A172 (cell line): ENCODE measurements around the gene RAPGEF2. TPM values are rescaled to one million over a fixed set of nuclear protein-coding genes. Genes with fewer than 3 reads are reported as not detected.
A peak's percentile ranks its signal among the peaks of the same experiment; 100 is the strongest.

Source experiments
- DNase-seq: peaks from one replicate; pipeline ENCODE4 v3.0.0-alpha.2; 2015; ENCODE audit warnings: low spot score
- total RNA-seq: library from RNA; depleted of rRNA; stranded (reverse); fragments of >200 nt; shearing (Covaris generic); gene quantifications from 2 replicates; pipeline ENCODE4 v1.2.3, GENCODE V29; 2014

RAPGEF2 gene
- total RNA-seq, 1 experiment from 2014 or later, result 30.0 TPM

DNA sequence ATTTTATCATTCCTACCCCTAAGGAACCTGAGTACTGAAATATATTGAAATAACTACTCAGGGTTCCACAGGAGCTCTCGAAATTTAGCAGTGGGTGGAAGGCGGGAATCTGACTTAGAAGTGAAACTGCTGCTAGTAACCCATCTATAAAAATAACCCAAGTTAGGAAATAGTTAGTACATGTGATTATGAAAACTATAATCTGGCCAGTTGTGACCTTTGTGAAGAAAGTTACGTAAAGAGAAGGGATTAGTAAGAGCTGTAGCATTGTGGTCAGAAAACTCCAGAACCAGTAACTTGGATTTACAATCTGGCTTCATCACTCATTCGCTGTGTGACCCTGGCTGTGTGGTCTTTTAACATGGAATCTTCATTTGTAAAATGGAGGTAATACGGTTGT, 175.5 kb downstream of the RAPGEF2 start:
- DNase-seq, result no peak

DNA sequence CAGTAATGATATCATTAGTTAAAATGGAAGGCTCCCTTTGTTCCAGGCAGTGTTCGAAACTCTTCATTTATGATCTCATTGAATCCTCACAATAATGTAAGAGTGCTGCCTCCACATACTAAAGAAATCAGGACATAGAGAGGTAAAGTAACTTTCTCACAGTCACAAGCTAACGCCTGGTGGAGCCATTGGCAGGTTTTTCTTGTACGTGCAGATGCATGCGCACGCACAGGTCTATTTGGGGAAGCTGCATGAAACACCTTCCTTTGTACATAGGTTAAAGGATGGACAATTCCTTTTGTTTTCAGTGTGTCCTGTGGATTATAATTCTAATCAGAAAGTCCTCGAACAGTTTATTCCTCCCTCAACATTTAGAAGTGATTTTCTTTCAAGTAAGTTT, 176.2 kb downstream of the RAPGEF2 start:
- no peak for DNase-seq

DNA sequence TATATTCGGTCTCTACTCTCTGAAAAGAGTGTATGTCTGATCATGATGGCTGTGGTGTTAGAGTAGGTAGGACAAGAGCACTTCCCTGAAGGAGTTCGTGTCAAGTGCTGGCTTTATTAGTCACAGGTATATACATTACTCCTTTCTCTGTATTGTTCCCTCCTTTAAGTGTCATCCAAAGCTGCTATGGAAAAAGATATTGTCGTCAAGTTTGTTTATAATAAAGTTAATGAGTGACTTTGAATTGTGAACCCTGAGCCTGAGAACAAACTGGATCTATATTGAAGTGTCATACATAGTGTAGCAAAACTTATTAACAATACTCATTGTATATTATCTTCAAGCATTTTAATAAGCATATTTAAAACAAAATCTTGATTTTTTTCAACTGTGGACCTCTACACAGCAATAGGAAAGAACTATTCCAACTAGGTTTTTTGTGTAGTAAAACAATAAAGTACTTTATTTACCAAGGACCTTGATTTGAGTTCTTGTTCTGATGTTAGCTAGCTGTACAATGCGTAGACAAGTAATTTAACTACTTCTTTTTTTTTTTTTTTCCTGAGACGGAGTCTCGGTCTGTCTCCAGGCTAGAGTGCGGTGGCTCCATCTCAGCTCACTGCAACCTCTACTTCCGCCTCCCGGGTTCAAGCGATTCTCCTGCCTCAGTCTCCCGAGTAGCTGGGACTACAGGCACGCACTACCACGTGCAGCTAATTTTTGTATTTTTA, 177.7 kb downstream of the RAPGEF2 start:
- no peak for DNase-seq

DNA sequence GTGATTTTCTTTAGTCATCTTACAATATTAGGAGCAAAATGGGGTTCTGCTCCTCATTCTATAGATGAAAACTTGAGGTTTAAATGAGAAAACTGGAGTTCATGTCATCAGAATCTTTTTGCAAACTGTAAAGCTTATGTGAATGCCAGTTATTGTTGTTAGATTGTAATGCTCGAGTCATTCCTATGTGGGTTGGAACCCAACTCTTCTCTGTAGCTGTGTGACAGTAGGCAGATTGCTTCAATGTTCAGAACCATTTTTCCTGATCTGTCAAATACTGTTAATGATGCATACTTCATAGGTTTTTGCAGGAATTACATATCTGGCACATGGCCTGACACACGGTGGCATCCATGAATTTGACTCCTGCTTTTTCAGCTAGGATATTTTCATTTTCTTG, 178.9 kb downstream of the RAPGEF2 start:
- DNase-seq, result no peak

DNA sequence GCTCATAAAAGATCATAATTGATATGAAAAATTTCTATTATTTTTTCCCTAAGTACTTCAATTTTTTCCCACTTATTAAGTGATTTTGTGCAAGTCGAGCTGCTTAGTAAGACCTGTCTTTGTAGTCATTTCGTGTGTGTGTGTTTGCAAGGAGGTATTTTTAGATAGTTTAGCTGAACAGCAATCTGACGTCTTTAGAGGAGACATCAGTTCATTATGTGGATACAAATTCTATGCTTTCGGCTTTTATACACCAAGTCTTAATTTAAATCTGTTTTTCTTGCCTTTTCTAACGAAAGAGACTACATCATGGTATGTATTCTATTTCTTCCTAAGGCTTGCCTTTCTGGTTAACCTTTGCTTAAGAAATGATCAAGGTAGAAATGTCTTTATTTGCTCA, 179.4 kb downstream of the RAPGEF2 start:
- DNase-seq, result no peak

GRCh38 chr4:159282944-159283343, 180.1 kb downstream of the RAPGEF2 start:
- no peak for DNase-seq

GRCh38 chr4:159283696-159284095, 180.8 kb downstream of the RAPGEF2 start:
- DNase-seq, result peak; percentile 67

DNA sequence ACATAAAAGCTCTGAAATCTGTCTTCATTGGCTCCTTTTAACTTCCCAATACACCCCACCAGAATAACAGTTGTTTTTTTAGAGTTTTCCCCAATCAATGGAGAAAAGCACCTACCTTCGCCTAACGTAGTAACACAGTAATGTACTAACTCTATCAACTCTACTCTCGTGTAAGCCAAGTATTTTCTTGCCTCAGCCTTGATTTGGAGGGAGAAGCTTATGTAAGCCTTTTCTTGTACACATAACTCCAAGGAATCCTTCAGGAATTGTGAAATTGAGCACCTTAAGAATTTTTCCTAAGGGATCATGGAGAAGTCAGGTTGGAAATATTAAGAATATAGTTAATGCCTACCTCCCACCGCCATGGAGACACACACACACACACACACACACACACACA, 181.2 kb downstream of the RAPGEF2 start:
- DNase-seq, result no peak

DNA sequence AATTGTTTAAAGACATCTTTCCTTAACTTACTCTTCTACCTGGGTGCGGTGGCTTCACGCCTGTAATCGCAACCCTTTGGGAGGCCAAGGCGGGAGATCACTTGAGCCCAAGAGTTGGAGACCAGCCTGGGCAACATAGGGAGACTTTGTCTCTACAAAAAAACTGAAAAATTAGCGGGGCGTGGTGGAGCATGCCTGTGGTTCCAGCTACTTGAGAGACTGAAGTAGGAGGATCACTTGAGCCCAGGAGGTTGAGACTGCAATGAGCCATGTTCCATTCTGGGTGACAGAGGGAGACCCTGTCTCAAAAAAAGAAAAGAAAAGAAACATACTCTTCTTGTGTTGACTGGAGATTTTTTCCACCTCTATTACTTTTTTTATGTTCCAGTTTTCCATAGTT, 181.9 kb downstream of the RAPGEF2 start:
- no peak for DNase-seq

GRCh38 chr4:159287767-159288166, 184.9 kb downstream of the RAPGEF2 start:
- no peak for DNase-seq

GRCh38 chr4:159289682-159290081, 186.8 kb downstream of the RAPGEF2 start:
- DNase-seq, result no peak

- DNase-seq, result peak; percentile 25
These were observed 187.6 kb downstream of the RAPGEF2 start for GRCh38 chr4:159290321-159291030.

DNA sequence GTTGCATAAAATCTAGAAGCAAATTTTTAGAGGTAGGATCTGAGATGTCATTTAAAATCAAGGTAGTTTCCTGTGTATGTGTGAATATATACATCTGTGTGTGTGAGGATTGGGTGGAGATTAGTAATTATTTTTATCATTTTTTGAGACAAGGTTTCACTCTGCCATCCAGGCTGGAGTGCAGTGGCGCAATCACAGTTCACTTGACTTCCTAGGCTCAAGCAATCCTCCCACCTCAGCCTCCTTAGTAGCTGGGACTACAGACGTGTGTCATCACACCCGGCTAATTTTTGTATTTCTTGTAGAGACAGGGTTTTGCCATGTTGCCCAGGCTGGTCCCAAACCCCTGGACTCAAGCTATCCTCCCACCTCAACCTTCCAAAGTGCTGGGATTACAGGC, 188.3 kb downstream of the RAPGEF2 start:
- DNase-seq, result no peak

DNA sequence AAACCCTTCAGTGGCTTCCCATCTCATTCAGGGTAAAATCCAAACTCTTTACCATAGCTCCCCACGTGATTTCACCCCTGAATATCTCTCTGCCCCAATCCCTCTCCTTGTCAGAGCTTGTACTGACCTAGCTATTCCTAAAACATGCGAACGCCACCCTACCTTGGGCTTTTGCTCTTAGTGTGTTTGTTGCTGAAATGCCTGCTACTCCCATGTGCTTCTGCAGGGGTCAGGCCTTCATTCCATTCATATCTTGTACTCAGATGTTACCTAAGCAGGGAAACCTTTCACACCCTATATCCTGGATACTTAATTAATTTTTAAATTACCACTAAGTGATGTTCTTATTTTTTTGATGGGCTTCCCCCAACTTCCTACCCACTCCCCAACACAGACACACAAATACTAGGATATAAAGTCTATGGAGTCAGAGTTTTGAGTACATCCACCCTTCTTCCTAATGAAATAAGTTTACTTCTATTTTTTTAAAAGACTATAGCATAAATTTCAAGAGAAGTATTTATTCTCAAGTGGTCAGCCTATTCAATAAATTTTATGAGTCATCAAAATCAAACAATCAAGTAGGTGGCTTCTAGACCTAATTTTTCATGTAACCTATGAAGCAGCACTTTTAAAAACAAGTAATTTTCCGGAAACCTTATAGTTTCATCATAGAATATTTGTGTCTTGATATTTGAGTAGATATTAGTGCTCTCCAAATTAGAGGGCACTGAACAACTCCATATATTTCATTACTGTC, 189.4 kb downstream of the RAPGEF2 start:
- no peak for DNase-seq

DNA sequence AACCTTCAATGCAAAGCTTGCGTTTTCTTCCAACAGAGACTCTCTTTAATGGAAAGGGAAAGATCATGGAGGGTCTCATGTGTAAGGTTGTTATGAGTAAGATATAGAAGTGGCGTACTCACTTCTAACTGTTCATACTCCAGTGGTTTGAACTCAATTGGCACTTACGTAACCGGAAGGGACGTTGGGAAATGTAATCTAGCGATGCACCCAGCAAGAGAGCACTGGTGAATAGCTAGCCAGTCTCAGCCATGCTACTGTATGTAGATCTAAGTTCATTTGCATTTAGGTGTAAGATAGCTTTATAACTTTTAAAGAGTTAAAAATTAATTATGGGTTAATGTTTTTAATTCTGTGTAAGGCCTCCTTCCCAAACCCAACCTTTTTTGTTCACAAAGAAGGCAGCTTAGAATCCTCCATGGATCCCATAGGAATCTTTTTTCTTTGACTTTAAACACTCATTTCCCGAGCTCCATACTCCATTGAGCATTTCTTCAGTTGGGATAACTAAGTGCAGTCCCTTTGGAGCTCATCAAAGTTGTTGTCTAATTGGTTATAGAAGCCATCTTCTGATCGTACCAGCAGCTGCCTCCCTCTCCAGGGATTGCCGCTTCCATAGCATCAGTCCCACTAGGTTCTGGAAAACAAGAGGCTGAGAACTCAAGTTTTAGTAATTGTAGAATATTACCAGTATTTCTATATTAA, 191.1 kb downstream of the RAPGEF2 start:
- DNase-seq, result no peak

DNA sequence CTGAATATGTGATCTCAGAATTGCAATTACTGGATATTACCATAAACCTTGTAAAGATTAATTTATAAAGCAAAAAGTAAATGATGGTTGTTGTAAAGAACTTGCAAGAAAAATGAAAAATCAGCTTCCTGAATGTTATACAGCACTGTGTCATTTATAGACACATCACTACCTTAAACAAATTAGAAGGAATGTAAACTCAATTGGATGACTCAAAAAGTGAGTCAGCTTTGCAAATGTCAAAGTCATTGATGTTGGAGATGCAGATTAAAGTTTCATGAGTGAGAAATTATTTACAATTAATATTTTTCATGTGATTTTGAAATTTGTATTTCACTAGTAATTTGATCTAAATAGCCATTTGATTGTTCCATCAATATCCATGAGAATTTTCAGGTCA, 193.2 kb downstream of the RAPGEF2 start:
- DNase-seq, result peak; percentile 34

DNA sequence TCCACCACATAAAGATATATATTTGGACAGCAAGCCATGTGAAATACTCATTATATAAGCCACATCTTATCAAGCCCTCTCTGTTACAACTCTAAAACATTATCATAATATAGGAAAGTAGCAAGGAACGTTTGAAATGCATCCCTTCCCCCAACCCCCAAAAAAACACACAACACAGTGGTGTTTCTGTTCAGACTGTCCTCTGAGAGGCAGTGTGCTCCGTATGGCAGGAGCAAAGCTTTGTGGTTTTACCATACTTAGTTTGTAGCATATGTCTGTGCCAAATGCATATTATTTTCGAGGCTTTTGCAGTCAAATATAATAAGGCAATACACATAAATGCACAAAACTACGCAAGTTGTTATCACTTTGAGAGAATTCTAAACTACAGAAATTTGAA, 194.2 kb downstream of the RAPGEF2 start:
- DNase-seq, result no peak

DNA sequence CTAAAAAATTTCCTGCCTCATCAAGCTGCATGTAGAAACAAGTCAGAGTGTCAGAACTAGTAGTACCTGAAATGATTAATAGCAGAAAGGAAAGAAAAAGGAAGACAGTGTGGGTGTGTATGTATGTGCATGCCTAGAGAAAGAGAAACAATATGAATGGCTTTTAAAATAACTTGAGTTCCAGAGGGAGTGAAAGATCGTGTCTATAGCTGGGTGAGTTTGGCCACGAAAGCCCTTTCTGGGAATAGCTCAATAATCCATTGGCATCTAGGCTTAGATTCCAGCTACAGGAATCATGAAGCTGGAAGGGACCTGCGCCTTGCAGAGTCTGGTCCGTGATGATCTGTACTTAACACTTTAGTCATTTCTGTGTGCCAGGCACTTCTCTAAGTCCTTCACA, 195.6 kb downstream of the RAPGEF2 start:
- DNase-seq, result peak; percentile 5

- no peak for DNase-seq
These were observed 200.6 kb downstream of the RAPGEF2 start for GRCh38 chr4:159303435-159303834.

DNA sequence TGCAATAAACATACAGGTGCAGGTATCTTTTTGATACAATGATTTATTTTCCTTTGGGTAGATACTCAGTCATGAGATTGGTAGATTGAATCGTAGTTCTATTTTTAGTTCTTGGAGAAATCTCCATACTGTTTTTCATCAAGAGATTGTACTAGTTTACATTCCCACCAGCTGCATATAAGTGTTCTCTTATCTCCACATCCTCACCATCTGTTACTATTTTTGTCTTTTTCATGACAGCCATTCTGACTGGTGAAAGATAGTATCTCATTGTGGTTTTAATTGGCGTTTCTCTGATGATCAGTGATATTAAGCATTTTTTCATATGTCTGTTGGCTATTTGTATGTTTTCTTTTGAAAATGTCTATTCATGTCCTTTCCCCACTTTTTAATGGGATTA, 202.2 kb downstream of the RAPGEF2 start:
- DNase-seq, result no peak

DNA sequence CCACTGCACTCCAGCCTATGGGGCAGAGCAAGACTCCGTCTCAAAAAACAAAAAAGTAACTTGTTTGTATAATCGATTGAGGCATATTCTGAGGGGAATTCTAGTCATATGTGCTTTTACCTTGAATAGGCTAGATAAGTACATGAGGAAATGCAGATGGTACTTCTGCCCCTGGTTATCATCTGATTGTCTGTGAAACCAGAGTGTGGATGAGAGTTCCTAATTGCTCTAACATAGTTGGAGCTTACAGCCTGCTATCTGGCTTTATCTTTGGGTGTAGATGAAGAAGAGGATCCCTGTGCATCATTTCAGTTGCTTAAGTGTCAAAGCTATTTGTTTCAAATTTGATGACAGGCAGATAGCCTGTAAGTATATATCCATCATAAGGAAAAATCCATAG, 205.1 kb downstream of the RAPGEF2 start:
- DNase-seq, result no peak
